ENCODE data around the gene ZMYND8.

Gene ZMYND8

DNA sequence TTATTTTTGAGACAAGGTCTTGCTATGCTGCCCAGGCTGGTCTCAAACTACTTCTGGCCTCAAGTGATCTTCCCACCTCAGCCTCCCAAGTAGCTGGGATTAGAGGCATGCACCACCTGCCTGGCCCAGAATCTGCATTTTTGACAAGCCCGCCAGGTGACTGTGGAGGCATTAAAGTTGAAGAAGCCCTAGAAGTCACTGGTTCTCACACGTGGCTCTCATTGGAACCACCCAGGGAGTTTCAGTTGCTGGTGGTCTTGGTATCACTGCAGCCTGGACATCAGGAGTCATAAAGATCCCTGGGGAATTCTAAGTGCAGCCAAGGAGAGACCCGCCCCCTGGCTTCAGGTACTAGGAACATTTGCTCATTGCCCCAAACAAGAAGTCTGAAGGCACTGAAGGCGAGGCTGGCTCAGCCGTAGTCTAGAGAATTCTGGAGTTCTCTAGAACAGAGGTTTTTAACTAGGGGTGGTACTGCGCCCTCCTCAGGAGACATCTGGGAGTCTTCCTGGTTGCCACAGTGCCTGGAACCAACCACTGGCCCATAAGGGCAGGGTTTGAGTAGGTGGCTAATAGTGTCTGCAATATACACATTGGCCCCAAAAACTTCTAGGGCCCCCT is 182.8 kb downstream of the ZMYND8 start:
- no peak for DNase-seq (ENCODE audit: low read depth)

DNA sequence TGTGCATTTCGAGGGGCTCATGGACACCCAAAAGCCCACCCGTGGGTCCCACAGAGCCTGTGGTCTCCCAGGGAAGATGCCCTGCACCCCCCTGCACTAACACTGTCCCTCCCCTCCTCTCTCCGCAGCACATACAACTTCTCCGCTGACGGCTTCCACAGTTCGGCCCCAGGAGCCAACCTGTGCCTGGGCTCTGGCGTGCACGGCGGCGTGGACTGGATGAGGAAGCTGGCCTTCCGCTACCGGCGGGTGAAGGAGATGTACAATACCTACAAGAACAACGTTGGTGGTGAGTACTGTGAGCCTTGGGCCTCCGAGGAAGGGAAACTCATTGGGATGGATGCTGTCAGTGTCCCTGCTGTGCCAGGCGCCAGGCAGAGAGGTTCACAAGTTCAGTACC is 183.9 kb downstream of the ZMYND8 start:
- DNase-seq (ENCODE audit: low read depth), result no peak

DNA sequence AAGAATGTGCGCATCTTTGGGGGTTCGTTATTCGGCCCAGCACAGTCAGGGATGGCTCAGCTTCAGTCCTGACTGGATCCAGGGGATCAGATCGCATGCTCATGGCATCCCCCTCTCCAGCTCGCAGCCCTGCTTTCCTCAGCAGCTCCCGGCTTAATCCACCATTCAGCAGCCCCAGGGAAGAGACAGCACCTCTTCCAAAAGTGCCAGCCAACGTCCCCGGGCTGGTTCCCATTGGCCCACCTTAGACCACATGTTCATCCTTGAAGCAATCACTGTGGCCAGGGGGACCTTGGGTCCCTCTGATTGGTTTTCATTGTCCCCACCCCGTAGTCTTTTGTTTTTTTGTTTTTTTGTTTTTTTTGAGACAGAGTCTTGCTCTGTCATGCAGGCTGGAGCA is 188.7 kb downstream of the ZMYND8 start:
- DNase-seq (ENCODE audit: low read depth), result no peak

DNA sequence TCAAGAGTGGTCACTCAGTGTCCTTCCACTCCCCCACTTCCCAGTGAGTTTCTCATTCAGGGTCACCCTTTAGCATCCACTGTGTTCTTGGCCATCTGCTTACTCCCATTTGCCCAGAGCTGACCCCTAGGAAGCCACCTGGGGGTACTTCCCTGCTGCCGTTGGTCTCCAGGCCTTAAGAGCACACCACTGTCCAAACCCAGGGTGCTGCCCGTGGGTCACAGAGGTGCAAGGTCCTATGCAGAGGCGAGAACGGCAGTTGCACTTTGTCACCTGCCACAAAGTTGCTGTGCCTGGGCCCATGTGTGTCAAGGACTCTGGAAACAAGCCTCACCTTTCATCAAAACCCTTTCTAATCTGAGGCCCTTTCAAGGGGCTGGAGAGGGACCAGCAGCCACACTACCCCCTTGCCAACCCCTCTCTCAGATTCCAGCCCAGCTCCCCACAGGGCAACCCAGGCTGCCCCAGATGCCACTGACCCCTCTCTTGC is 191.1 kb downstream of the ZMYND8 start:
- no peak for DNase-seq (ENCODE audit: low read depth)

GRCh38 chr20:47164140-47164539 is 192.4 kb downstream of the ZMYND8 start:
- no peak for DNase-seq (ENCODE audit: low read depth)

DNA sequence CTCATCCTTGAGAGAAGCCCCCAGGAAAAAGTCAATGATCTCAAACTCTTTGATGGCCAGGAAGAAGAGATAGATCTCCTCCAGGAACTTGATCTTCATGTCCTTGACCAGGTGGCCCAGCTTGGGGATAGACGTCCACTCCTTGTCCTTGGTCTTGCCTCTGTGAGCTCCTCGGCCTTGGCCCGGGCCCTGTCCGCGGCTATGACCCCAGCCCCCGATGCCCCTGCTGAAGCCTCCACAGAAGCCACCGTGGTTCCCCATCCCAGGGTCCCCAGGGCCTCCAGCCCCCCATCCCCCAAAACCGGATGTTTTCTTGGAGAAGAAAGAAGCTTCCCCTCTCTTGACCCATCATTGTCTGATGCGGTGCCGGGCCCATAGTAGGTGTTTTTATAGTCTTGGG is 195.1 kb downstream of the ZMYND8 start:
- DNase-seq (ENCODE audit: low read depth), result no peak

DNA sequence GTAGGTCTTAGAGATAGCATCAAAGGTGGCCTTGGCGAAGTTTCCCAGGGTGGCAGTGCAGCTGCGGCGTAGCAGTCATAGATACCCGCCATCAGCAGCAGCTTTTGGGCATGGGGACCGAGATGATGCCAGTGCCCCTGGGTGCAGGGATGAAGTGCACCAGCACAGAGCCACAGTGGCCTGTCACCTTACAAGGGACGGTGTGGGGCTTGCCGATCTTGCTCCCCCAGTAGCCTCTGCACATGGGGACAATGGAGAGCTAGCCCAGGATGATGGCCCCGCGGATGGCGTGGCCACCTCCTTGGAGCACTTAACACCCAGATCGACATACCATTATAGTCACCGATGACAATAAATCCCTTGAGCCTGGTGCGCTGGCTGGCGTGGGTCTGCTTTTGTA is 195.5 kb downstream of the ZMYND8 start:
- DNase-seq (ENCODE audit: low read depth), result no peak

- no peak for DNase-seq (ENCODE audit: low read depth)
These were observed 196.3 kb downstream of the ZMYND8 start for GRCh38 chr20:47160240-47160639.
